Common myeloid progenitor, CD34-positive (primary cell): Measurements from ENCODE around the gene CCDC71L.

Experiments
- CTCF ChIA-PET: fragments of 350-600 bp; sonication (Branson Sonifier 250); formaldehyde crosslinking; loops from one replicate; lab custom pipeline; 2021; ENCODE audit warnings: antibody characterized with exemption; lab: Charles Lee
- POLR2A ChIA-PET: fragments of 350-600 bp; sonication (Branson Sonifier 250); formaldehyde crosslinking; loops from one replicate; lab custom pipeline; 2021; ENCODE audit warnings: antibody characterized with exemption; lab: Charles Lee
- DNase-seq, 3 donors: peaks; one replicate each; pipeline versions ENCODE4 v3.0.0 to v3.0.0-alpha.2; 2013
- H3K27ac ChIP-seq, 2 experiments: 1 replicate in 1 of 2; 2 replicates in 1 of 2; pipeline ENCODE4 v1.7.0; 2013; ENCODE audit warnings: inconsistent platforms in 2 of 2, low read length in 2 of 2, mild to moderate bottlenecking in 2 of 2, low read depth in 1 of 2, moderate library complexity in 1 of 2; ENCODE audit not compliant: severe bottlenecking in 2 of 2, insufficient read depth in 1 of 2, poor library complexity in 1 of 2
- H3K27me3 ChIP-seq, 5 experiments: replicated peaks in 2 of 5; 1 replicate in 3 of 5; 2 replicates in 2 of 5; pipeline versions ENCODE4 v1.6.1 to v1.7.0; 2013; ENCODE audit warnings: low read length in 4 of 5, mild to moderate bottlenecking in 2 of 5, moderate library complexity in 2 of 5, inconsistent platforms in 1 of 5; ENCODE audit not compliant: insufficient read depth in 5 of 5, control insufficient read depth in 4 of 5
- H3K36me3 ChIP-seq, 4 experiments: 1 replicate in 2 of 4; 2 replicates in 2 of 4; pipeline versions ENCODE4 v1.6.1 to v1.7.0; 2013; ENCODE audit warnings: low read length in 3 of 4, control low read depth in 1 of 4, mild to moderate bottlenecking in 1 of 4; ENCODE audit not compliant: control insufficient read depth in 4 of 4, insufficient read depth in 4 of 4
- H3K4me1 ChIP-seq, 4 experiments: 1 replicate in 3 of 4; 2 replicates in 1 of 4; pipeline versions ENCODE4 v1.6.1 to v1.7.1; 2013; ENCODE audit warnings: low read length in 3 of 4, mild to moderate bottlenecking in 3 of 4, control low read depth in 1 of 4, inconsistent platforms in 1 of 4, moderate library complexity in 1 of 4; ENCODE audit not compliant: control insufficient read depth in 4 of 4, insufficient read depth in 4 of 4; ENCODE audit errors: control extremely low read depth in 1 of 4
- H3K4me3 ChIP-seq, 7 experiments: 1 replicate in 4 of 7; 2 replicates in 3 of 7; pipeline versions ENCODE4 v1.5.1 to v1.7.0; 2013; ENCODE audit warnings: mild to moderate bottlenecking in 7 of 7, low read length in 6 of 7, moderate library complexity in 6 of 7, inconsistent platforms in 2 of 7, low read depth in 2 of 7, control low read depth in 1 of 7; ENCODE audit not compliant: insufficient read depth in 4 of 7, control insufficient read depth in 1 of 7; ENCODE audit errors: extremely low read depth in 1 of 7
- H3K9me3 ChIP-seq, 5 experiments: 1 replicate in 4 of 5; 2 replicates in 1 of 5; pipeline versions ENCODE4 v1.6.1 to v1.7.1; 2013; ENCODE audit warnings: low read length in 4 of 5, mild to moderate bottlenecking in 2 of 5, inconsistent platforms in 1 of 5, low read depth in 1 of 5, moderate library complexity in 1 of 5; ENCODE audit not compliant: control insufficient read depth in 4 of 5, insufficient read depth in 2 of 5; ENCODE audit errors: control extremely low read depth in 1 of 5
- WGBS: methylation state at CpG from one replicate; pipeline ENCODE4 v1.1.5; 2013; ENCODE audit not compliant: insufficient coverage; 5-methylcytosine and 5-hydroxymethylcytosine counted together

CCDC71L gene

GRCh38 chr7:106658316-106659165, 2.4 kb downstream of the CCDC71L start:
- POLR2A ChIA-PET: no interaction called here
- Histone ChIP-seq H3K27me3 (no peaks in the 10 kb centered on the region), H3K4me3 (peak overlapping the region in 2 of 7 experiments; percentile 30 to 91), H3K36me3 (no peaks in the 10 kb centered on the region), H3K9me3 (no peaks in the 10 kb centered on the region), H3K4me1 (peaks cover 13 to 25% (median 19%) of the 10 kb centered on the region in 4 experiments), H3K27ac (peak overlapping the region in 1 of 2 experiments; percentile 87)
- DNase-seq: no peak
- no CpG with 5 or more reads among the region's 6 CpGs for WGBS
- CTCF ChIA-PET: interaction anchor here (0.6 to 5.6 kb wide), 22 partner anchors 9 to 489 kb away, joined by 3 to 93 read pairs (median 4); no protein-coding TSS in a partner anchor

GRCh38 chr7:106657085-106657991, 3.6 kb downstream of the CCDC71L start:
- ChIA-PET CTCF (interaction anchor here (0.8 to 5.6 kb wide), 13 partner anchors 14 to 487 kb away, joined by 3 to 93 read pairs (median 4); no protein-coding TSS in a partner anchor), POLR2A (no interaction called here)
- H3K27me3 ChIP-seq: no peaks in the 10 kb centered on the region
- H3K36me3 ChIP-seq: no peaks in the 10 kb centered on the region
- DNase-seq: peak; percentile 15 to 69 (median 59)
- WGBS: 20% methylated on average over 2 of the region's 5 CpGs
- H3K27ac ChIP-seq: peak overlapping the region in 1 of 2 experiments; percentile 87
- H3K4me3 ChIP-seq: peak overlapping the region in 4 of 7 experiments; percentile 7 to 51 (median 38)
- no peaks in the 10 kb centered on the region for H3K9me3 ChIP-seq
- peaks cover 13 to 25% (median 19%) of the 10 kb centered on the region in 4 experiments for H3K4me1 ChIP-seq

GRCh38 chr7:106655703-106656498, 5.1 kb downstream of the CCDC71L start:
- H3K4me3 ChIP-seq: no peak overlapping the region
- H3K27me3 ChIP-seq: no peaks in the 10 kb centered on the region
- H3K27ac ChIP-seq: no peak overlapping the region
- H3K4me1 ChIP-seq: peaks cover 13 to 25% (median 18%) of the 10 kb centered on the region in 4 experiments
- H3K9me3 ChIP-seq: no peaks in the 10 kb centered on the region
- ChIA-PET CTCF (interaction anchor here (0.7 to 5.6 kb wide), 5 partner anchors 57 to 480 kb away, joined by 3 to 93 read pairs (median 6); no protein-coding TSS in a partner anchor), POLR2A (no interaction called here)
- H3K36me3 ChIP-seq: no peaks in the 10 kb centered on the region
- DNase-seq: no peak
- WGBS: 100% methylated on average over 4 of the region's 5 CpGs

GRCh38 chr7:106653488-106653887, 7.5 kb downstream of the CCDC71L start:
- no peaks in the 10 kb centered on the region for H3K27me3 ChIP-seq
- peaks cover 6 to 11% (median 7%) of the 10 kb centered on the region in 4 experiments for H3K4me1 ChIP-seq
- ChIA-PET CTCF (interaction anchor here (1.6 to 2.1 kb wide), 3 partner anchors 104 to 477 kb away, joined by 3 to 6 read pairs (median 6); no protein-coding TSS in a partner anchor), POLR2A (no interaction called here)
- no peaks in the 10 kb centered on the region for H3K9me3 ChIP-seq
- 95% methylated on average over 2 of the region's 2 CpGs for whole genome bisulfite sequencing
- H3K4me3 ChIP-seq: no peak overlapping the region
- H3K36me3 ChIP-seq: no peaks in the 10 kb centered on the region
- H3K27ac ChIP-seq: no peak overlapping the region
- no peak for DNase-seq

- no peak overlapping the region for H3K4me3 ChIP-seq
- H3K4me1 ChIP-seq: peaks cover 3 to 10% (median 6%) of the 10 kb centered on the region in 4 experiments
- H3K27ac ChIP-seq: no peak overlapping the region
- POLR2A ChIA-PET: no interaction called here
- no peaks in the 10 kb centered on the region for H3K9me3 ChIP-seq
- no peaks in the 10 kb centered on the region for H3K36me3 ChIP-seq
- no peak for DNase-seq
- WGBS: no CpG with 5 or more reads among the region's 2 CpGs
- H3K27me3 ChIP-seq: no peaks in the 10 kb centered on the region
- CTCF ChIA-PET: no interaction called here
Measured at GRCh38 chr7:106652909-106653308, 8.0 kb downstream of the CCDC71L start.

GRCh38 chr7:106652092-106652491, 8.9 kb downstream of the CCDC71L start:
- no peak for DNase-seq
- Histone ChIP-seq H3K27me3 (no peaks in the 10 kb centered on the region), H3K4me3 (no peak overlapping the region), H3K9me3 (peaks cover 0 to under 1% (median 0%) of the 10 kb centered on the region in 5 experiments), H3K4me1 (peaks cover under 1 to 3% (median 2%) of the 10 kb centered on the region in 4 experiments), H3K36me3 (no peaks in the 10 kb centered on the region), H3K27ac (no peak overlapping the region)
- POLR2A ChIA-PET: interaction anchor here (0.6 kb wide), 1 partner anchor 116 kb away, joined by 3 read pairs; no protein-coding TSS in a partner anchor
- CTCF ChIA-PET: no interaction called here
